Astrocyte (in vitro differentiated cells and primary cell): Measurements from ENCODE around the gene BICD1.

Experiments
- CTCF ChIP-seq: IDR thresholded peaks from 2 replicates; pipeline ENCODE4 v1.5.1; 2011; ENCODE audit warnings: low read depth, mild to moderate bottlenecking, inconsistent platforms, low read length, moderate library complexity; ENCODE audit not compliant: insufficient read depth
- EZH2 ChIP-seq: IDR thresholded peaks from 2 replicates; pipeline ENCODE4 v1.6.1; 2012; ENCODE audit warnings: mild to moderate bottlenecking, low read length, inconsistent platforms; ENCODE audit not compliant: insufficient read depth

DNA sequence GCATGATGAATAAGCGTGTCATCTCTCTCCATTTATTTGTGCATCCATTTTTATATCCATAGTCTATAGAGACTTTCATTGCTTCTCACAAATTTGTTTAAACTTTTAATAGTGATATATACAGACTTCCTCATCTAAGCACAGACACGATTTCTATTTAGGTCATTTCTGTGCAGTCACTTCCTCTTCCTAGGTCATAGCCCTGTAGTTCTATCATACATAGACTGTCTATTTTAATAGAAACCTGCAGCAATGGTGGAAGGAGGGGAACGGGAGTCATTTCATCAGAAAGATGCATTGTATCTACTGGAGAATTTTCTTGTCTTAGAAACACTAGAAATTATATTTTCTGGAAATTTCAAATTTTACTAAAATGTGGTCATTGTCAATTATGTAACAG lies 159.3 kb downstream of the BICD1 start:
- TF ChIP-seq EZH2 (no peak), CTCF (no peak)
